ENCODE data around the gene MYRIP.

DNA sequence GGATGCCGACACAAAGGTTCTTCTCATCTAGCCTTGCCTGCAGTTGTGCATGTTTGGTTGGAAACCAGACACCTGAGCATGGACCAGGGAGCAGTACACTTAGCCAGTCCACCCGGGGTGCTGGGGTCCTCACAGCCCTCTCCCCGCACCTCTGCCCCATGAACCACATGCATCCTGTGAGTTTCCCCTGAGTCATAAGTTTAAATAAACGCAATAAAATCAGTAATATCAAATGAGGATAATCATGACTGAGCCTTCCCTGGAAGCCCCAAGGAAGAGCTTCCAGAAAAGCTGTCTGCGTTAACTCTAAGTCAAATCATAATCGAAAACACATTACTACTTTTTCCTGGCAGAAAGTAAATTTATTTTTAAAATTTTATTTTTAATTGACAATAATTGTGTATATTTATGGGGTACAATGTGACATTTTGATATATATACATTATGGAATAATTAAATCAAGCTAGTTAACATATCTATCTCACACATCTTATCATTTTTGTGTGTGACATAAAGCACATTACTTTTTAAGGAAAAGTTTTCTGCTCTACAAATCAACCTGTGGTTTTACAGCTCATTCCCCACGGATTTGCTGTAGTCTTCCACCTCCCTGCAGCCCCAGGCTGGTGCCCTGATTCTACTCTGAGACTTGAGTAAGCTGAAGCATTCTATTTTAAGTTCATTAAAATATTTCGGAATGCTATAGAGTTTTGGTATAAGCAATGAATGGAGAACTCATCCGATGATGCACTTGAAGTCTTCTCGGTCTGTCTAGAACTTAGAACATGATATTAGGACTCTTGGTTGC lies 334.1 kb downstream of the MYRIP start:
- no peak for TF ChIP-seq KAT2A (conservative IDR thresholded peaks at IDR 0.05; ENCODE audit: control insufficient read depth, low read depth, low read length)
- no peak for TF ChIP-seq SPI1 (IDR thresholded peaks at IDR 0.05; ENCODE audit: borderline replicate concordance, insufficient read depth, low read depth, low read length)
- TF ChIP-seq, protein P1, sequence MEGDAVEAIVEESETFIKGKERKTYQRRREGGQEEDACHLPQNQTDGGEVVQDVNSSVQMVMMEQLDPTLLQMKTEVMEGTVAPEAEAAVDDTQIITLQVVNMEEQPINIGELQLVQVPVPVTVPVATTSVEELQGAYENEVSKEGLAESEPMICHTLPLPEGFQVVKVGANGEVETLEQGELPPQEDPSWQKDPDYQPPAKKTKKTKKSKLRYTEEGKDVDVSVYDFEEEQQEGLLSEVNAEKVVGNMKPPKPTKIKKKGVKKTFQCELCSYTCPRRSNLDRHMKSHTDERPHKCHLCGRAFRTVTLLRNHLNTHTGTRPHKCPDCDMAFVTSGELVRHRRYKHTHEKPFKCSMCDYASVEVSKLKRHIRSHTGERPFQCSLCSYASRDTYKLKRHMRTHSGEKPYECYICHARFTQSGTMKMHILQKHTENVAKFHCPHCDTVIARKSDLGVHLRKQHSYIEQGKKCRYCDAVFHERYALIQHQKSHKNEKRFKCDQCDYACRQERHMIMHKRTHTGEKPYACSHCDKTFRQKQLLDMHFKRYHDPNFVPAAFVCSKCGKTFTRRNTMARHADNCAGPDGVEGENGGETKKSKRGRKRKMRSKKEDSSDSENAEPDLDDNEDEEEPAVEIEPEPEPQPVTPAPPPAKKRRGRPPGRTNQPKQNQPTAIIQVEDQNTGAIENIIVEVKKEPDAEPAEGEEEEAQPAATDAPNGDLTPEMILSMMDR (IDR thresholded peaks at IDR 0.05 in 2 of 3, conservative IDR thresholded peaks at IDR 0.05 in 1 of 3; ENCODE audit: control insufficient read depth in 2 of 3, extremely low read depth in 1 of 3, insufficient read depth in 1 of 3, low read depth in 3 of 3, low read length in 3 of 3), result no peak
- no peak for TF ChIP-seq SUZ12 (IDR thresholded peaks at IDR 0.05; ENCODE audit: unreplicated experiment)
- TF ChIP-seq EZH2 (IDR thresholded peaks at IDR 0.05; ENCODE audit: borderline replicate concordance, control insufficient read depth, low read depth, low read length), result no peak
- no peak for TF ChIP-seq TCF12 (IDR thresholded peaks at IDR 0.05; ENCODE audit: low read depth, low read length)
- TF ChIP-seq POLR2A (IDR thresholded peaks at IDR 0.05; ENCODE audit: low read depth, low read length), result no peak
- no peak for TF ChIP-seq MEF2B (IDR thresholded peaks at IDR 0.05; ENCODE audit: partially characterized antibody, poor library complexity, severe bottlenecking)
- no peak for TF ChIP-seq EP300 (IDR thresholded peaks at IDR 0.05; ENCODE audit: borderline replicate concordance in 1 of 2, control insufficient read depth in 1 of 2, low read depth in 2 of 2, low read length in 2 of 2)

Measured in GM12878 (cell line).